Gastroesophageal sphincter (tissue), 3 donors: ENCODE measurements around the gene TTC21A.

ENCODE experiments used
- POLR2A ChIP-seq, 2 donors: fragments of 450-650 bp; IDR thresholded peaks; one replicate each; pipeline ENCODE4 v1.6.1; 2017; ENCODE audit warnings: antibody characterized with exemption in 2 of 2, mild to moderate bottlenecking in 2 of 2, moderate library complexity in 1 of 2
- TF ChIP-seq, protein P1 (sequence below), 4 experiments: fragments of 200-600 bp in 2 of 4; fragments of 450-650 bp in 2 of 4; sonication (generic) in 1 of 4; IDR thresholded peaks; one replicate each; pipeline ENCODE4 v1.5.1; 2017 to 2019; ENCODE audit warnings: antibody characterized with exemption in 4 of 4, mild to moderate bottlenecking in 2 of 4, moderate library complexity in 2 of 4

DNA sequence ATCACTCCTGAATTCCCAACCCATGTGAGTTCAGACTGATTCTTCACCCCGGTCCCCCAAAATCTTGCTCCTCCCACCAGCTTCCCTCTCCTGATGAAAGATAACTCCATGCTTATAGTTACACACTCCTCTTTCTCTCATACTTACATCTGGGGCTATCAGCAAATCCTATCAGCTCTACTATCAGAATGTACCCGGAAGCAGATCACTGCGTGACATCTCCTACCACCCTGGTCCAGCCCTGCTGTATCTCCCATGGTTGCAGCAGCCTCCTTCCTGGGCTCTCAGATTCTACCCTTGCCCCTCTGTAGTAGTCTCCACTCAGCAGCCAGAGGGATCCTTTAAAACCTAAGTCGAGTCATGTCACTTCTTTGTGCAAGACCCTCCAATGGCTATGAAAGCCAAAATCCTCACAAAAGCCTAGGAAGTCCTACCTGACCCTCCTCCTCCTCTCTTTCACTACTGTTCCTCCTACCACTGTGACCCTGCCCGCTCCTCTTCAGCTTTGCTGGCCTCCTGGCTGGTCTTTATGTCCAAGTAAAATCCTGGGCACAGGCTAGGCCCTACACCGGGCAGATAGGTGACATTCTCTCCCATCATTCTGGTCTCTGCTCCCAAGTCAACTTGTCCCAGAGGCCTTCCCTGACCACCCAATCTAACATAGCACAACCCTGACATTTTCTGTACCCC lies 68.7 kb downstream of the TTC21A start:
- TF ChIP-seq, protein P1, sequence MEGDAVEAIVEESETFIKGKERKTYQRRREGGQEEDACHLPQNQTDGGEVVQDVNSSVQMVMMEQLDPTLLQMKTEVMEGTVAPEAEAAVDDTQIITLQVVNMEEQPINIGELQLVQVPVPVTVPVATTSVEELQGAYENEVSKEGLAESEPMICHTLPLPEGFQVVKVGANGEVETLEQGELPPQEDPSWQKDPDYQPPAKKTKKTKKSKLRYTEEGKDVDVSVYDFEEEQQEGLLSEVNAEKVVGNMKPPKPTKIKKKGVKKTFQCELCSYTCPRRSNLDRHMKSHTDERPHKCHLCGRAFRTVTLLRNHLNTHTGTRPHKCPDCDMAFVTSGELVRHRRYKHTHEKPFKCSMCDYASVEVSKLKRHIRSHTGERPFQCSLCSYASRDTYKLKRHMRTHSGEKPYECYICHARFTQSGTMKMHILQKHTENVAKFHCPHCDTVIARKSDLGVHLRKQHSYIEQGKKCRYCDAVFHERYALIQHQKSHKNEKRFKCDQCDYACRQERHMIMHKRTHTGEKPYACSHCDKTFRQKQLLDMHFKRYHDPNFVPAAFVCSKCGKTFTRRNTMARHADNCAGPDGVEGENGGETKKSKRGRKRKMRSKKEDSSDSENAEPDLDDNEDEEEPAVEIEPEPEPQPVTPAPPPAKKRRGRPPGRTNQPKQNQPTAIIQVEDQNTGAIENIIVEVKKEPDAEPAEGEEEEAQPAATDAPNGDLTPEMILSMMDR (IDR thresholded peaks at IDR 0.05) = no peak
- TF ChIP-seq POLR2A (IDR thresholded peaks at IDR 0.05) = no peak
